GM10266 (cell line): ENCODE measurements around the gene SMCO3.
A peak's percentile ranks its signal among the peaks of the same experiment; 100 is the strongest.

ENCODE experiments used
- DNase-seq: peaks from one replicate; pipeline ENCODE4 v3.0.0; 2012; ENCODE audit errors: extremely low spot score
- CTCF ChIP-seq: IDR thresholded peaks from 2 replicates; pipeline ENCODE4 v1.5.1; 2012; ENCODE audit warnings: mild to moderate bottlenecking, low read depth; ENCODE audit not compliant: control insufficient read depth, insufficient read depth; ENCODE audit errors: missing control alignments

SMCO3 gene

DNA sequence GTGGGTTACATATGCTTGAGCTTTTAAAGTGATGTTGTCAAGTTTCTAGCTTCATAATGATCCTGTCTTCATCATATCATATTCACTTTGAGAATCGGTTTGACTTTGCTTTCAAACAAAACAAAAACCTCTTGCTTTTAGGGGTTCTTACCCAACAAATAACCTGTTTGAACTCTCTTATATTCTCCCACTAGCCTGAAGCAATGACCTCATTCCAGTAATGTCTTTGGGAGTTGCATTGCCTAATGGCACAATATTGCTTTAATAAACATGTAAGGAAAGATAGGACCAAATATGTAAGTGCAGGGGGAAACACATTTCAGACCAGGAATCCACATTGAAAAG lies 38.4 kb downstream of the SMCO3 start:
- no peak for DNase-seq
- no peak for TF ChIP-seq CTCF

GRCh38 chr12:14774906-14775635 lies 38.9 kb downstream of the SMCO3 start:
- TF ChIP-seq CTCF = peak; percentile 5
- DNase-seq = peak; percentile 13

GRCh38 chr12:14774074-14774905 lies 39.7 kb downstream of the SMCO3 start:
- DNase-seq = peak; percentile 85
- TF ChIP-seq CTCF = no peak

DNA sequence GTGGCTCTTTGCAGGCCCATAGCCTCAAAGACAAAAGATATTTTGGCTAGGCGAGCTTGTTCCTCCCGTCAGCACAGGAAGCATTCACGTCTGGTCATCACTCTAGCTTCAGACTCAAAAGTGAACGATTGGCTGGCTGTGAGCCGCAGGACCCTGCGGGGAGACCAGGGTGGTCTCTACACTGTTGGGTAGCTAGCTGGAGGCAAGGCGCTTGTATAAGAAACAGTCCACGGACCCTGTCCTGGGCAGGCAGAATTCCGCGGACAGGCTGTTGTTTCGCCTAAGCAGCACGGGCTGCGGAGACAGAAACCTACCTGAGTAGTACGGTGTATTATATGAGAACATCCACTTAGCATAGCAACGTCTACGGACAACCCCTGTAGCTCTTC lies 40.3 kb downstream of the SMCO3 start:
- TF ChIP-seq CTCF = no peak
- peak; percentile 19 for DNase-seq

DNA sequence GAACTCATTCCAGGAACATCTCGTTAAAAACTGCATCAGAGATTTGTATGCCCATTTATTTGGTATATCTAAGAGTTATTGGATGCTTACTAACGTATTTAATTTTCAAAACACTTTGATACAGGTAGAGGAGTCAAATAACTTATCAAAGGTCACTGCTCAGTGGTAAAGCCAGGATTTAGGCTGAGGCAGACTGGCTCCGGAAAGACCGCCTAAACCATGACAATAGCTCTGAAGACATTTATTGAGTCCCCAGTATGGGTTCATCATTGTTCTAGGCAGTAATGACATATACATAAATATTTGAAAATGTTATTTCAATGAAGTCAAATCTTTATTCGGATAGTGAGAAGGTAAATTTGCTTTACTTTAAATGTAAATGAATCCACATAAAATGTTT lies 41.0 kb downstream of the SMCO3 start:
- no peak for TF ChIP-seq CTCF
- no peak for DNase-seq

GRCh38 chr12:14771651-14772137 lies 42.3 kb downstream of the SMCO3 start:
- TF ChIP-seq CTCF = no peak
- DNase-seq = peak; percentile 21
